Mesenchymal stem cell (in vitro differentiated cells and primary cell): ENCODE measurements around the gene WDR48.

ENCODE experiments used
- DNase-seq: peaks from one replicate; pipeline ENCODE4 v3.0.0-alpha.2; 2013
- H2AFZ ChIP-seq: one replicate; pipeline ENCODE4 v1.6.1; 2013; ENCODE audit warnings: low read depth, mild to moderate bottlenecking, control low read depth, inconsistent platforms, low read length, moderate library complexity
- H2AK5ac ChIP-seq: 2 replicates; pipeline ENCODE4 v1.6.1; 2013; ENCODE audit warnings: low read length, moderate library complexity, mild to moderate bottlenecking, inconsistent platforms; ENCODE audit not compliant: severe bottlenecking
- H2BK120ac ChIP-seq: one replicate; pipeline ENCODE4 v1.6.1; 2013; ENCODE audit warnings: low read depth, mild to moderate bottlenecking, inconsistent platforms, low read length, moderate library complexity
- H2BK12ac ChIP-seq, 2 experiments: one replicate each; pipeline ENCODE4 v1.6.1; 2013; ENCODE audit warnings: inconsistent platforms in 2 of 2, low read length in 2 of 2, mild to moderate bottlenecking in 2 of 2, moderate library complexity in 2 of 2, control low read depth in 1 of 2
- H2BK15ac ChIP-seq: one replicate; pipeline ENCODE4 v1.6.1; 2013; ENCODE audit warnings: mild to moderate bottlenecking, low read depth, inconsistent platforms; ENCODE audit not compliant: poor library complexity, severe bottlenecking
- H2BK5ac ChIP-seq: 2 replicates; pipeline ENCODE4 v1.6.1; 2013; ENCODE audit warnings: low read depth, mild to moderate bottlenecking, low read length, control low read depth, inconsistent platforms; ENCODE audit not compliant: poor library complexity, severe bottlenecking
- H3K14ac ChIP-seq, 2 experiments: one replicate each; pipeline ENCODE4 v1.6.1; 2013; ENCODE audit warnings: inconsistent platforms in 2 of 2, low read length in 2 of 2, control low read depth in 1 of 2, mild to moderate bottlenecking in 1 of 2, moderate library complexity in 1 of 2
- H3K18ac ChIP-seq, 2 experiments: one replicate each; pipeline ENCODE4 v1.6.1; 2013; ENCODE audit warnings: inconsistent platforms in 2 of 2, low read length in 2 of 2, control low read depth in 1 of 2, low read depth in 1 of 2, mild to moderate bottlenecking in 1 of 2
- H3K23ac ChIP-seq, 2 experiments: one replicate each; pipeline ENCODE4 v1.6.1; 2013; ENCODE audit warnings: inconsistent platforms in 2 of 2, low read length in 2 of 2, mild to moderate bottlenecking in 2 of 2, moderate library complexity in 2 of 2, control low read depth in 1 of 2
- H3K27ac ChIP-seq: 2 replicates; pipeline ENCODE4 v1.5.1; 2013; ENCODE audit warnings: mild to moderate bottlenecking, moderate library complexity, low read length, control low read depth, inconsistent platforms; ENCODE audit not compliant: poor library complexity, severe bottlenecking
- H3K27me3 ChIP-seq, 2 experiments: 2 replicates each; pipeline versions ENCODE4 v1.6.1 to v1.7.0; 2013; ENCODE audit warnings: low read length in 2 of 2, mild to moderate bottlenecking in 2 of 2, moderate library complexity in 2 of 2, control low read depth in 1 of 2, inconsistent platforms in 1 of 2; ENCODE audit not compliant: control insufficient read depth in 1 of 2, insufficient read depth in 1 of 2
- H3K36me3 ChIP-seq, 2 experiments: 2 replicates each; pipeline versions ENCODE4 v1.6.1 to v1.7.0; 2013; ENCODE audit warnings: low read length in 2 of 2, control low read depth in 1 of 2, inconsistent platforms in 1 of 2, low read depth in 1 of 2, mild to moderate bottlenecking in 1 of 2; ENCODE audit not compliant: insufficient read depth in 2 of 2, control insufficient read depth in 1 of 2
- H3K4ac ChIP-seq, 2 experiments: one replicate each; pipeline ENCODE4 v1.6.1; 2013; ENCODE audit warnings: inconsistent platforms in 2 of 2, low read length in 2 of 2, mild to moderate bottlenecking in 2 of 2, moderate library complexity in 2 of 2, control low read depth in 1 of 2, low read depth in 1 of 2
- H3K4me1 ChIP-seq: 2 replicates; pipeline ENCODE4 v1.6.1; 2013; ENCODE audit warnings: low read depth, low read length, control low read depth; ENCODE audit not compliant: control insufficient read depth, insufficient read depth
- H3K4me2 ChIP-seq: 2 replicates; pipeline ENCODE4 v1.6.1; 2013; ENCODE audit warnings: low read length, mild to moderate bottlenecking, inconsistent platforms; ENCODE audit not compliant: poor library complexity, severe bottlenecking
- H3K4me3 ChIP-seq, 2 experiments: 2 replicates each; pipeline versions ENCODE4 v1.5.1 to v1.7.0; 2013; ENCODE audit warnings: low read length in 2 of 2, mild to moderate bottlenecking in 2 of 2, control low read depth in 1 of 2, low read depth in 1 of 2; ENCODE audit not compliant: insufficient read depth in 1 of 2
- H3K79me1 ChIP-seq: replicated peaks from 2 replicates; pipeline ENCODE4 v1.6.1; 2013; ENCODE audit warnings: mild to moderate bottlenecking, control low read depth, low read length, inconsistent platforms; ENCODE audit not compliant: poor library complexity, severe bottlenecking
- H3K9ac ChIP-seq: 2 replicates; pipeline ENCODE4 v1.7.0; 2013; ENCODE audit warnings: mild to moderate bottlenecking, low read length, moderate library complexity
- H3K9me3 ChIP-seq: 2 replicates; pipeline ENCODE4 v1.7.0; 2013; ENCODE audit warnings: mild to moderate bottlenecking, low read length; ENCODE audit not compliant: control insufficient read depth
- H4K8ac ChIP-seq: one replicate; pipeline ENCODE4 v1.6.1; 2013; ENCODE audit warnings: inconsistent platforms, mild to moderate bottlenecking, low read length, moderate library complexity
- H4K91ac ChIP-seq: one replicate; pipeline ENCODE4 v1.6.1; 2013; ENCODE audit warnings: mild to moderate bottlenecking, low read length, inconsistent platforms
- WGBS: methylation state at CpG from one replicate; pipeline ENCODE4 v1.1.7; 2013; ENCODE audit warnings: mixed read lengths; 5-methylcytosine and 5-hydroxymethylcytosine counted together

WDR48 gene

GRCh38 chr3:39130693-39131265, 79.0 kb downstream of the WDR48 start:
- no peak overlapping the region for H3K14ac ChIP-seq
- peaks cover 9% of the 10 kb centered on the region for H3K4me1 ChIP-seq
- no peak overlapping the region for H3K4me3 ChIP-seq
- no peak overlapping the region for H3K23ac ChIP-seq
- H2AFZ ChIP-seq: no peak overlapping the region
- WGBS: 76% methylated on average over 3 of the region's 3 CpGs
- H4K8ac ChIP-seq: no peak overlapping the region
- no peak overlapping the region for H2BK12ac ChIP-seq
- no peak overlapping the region for H3K18ac ChIP-seq
- H2BK5ac ChIP-seq: no peak overlapping the region
- H4K91ac ChIP-seq: no peak overlapping the region
- no peak overlapping the region for H3K4me2 ChIP-seq
- no peaks in the 10 kb centered on the region for H3K79me1 ChIP-seq
- H3K27ac ChIP-seq: no peak overlapping the region
- DNase-seq: no peak
- H3K27me3 ChIP-seq: no peaks in the 10 kb centered on the region
- no peak overlapping the region for H2AK5ac ChIP-seq
- no peak overlapping the region for H2BK120ac ChIP-seq
- H2BK15ac ChIP-seq: no peak overlapping the region
- no peak overlapping the region for H3K9ac ChIP-seq
- no peak overlapping the region for H3K4ac ChIP-seq
- H3K9me3 ChIP-seq: no peaks in the 10 kb centered on the region
- peaks cover 16 to 37% of the 10 kb centered on the region in 2 experiments for H3K36me3 ChIP-seq

DNA sequence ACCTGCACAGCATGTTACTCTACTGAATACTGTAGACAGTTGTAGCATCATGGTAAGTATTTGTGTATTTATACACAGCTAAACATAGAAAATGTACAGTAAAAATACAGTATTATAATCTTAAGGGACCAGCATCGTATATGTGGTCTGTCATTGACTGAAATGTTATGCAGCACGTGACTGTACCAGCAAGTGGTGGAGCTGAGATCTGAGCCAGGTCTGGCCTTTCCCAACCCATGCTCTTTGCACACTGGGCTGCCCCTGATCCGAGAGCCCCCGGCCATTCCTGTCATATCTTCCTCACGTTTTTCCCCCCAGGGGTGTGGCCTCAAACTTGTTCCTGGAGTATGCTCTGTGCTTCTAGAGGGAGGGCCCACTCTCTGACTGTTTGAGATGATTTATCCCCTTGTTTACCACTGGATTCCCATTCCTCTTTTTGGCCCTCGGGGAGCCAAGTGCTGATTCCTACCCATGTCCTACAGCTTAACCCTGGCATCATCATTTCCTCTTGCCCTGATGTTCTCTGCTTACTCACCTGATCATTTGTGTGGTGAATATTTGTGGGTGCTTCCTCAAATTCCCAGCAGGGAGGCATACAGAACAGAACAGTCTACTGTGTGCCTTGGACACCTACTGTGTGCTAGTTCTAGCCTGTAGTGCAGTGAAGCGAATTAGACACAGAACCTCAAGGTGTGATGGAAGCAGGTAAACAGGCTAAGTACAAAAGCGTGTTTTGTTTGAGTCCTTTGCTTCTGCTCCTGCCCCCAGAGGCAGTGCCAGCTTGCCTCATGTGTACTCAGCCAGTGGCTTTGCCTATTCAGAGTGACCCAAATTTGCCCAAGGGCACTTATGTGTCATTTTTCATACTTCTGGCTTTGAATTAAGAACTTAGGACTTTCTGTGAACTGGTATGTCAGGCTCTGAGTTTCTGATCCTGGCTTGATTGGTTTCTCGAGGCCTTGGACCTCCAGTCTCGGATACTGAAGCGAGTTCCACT, 80.6 kb downstream of the WDR48 start:
- H3K18ac ChIP-seq: no peak overlapping the region
- H3K27ac ChIP-seq: no peak overlapping the region
- no peak for DNase-seq
- no peaks in the 10 kb centered on the region for H3K9me3 ChIP-seq
- H3K4me3 ChIP-seq: no peak overlapping the region
- no peak overlapping the region for H2BK120ac ChIP-seq
- no peak overlapping the region for H3K4ac ChIP-seq
- H2BK15ac ChIP-seq: no peak overlapping the region
- H4K91ac ChIP-seq: no peak overlapping the region
- H3K4me2 ChIP-seq: no peak overlapping the region
- peaks cover 25 to 44% of the 10 kb centered on the region in 2 experiments for H3K36me3 ChIP-seq
- no peak overlapping the region for H4K8ac ChIP-seq
- no peak overlapping the region for H2AK5ac ChIP-seq
- 91% methylated on average over 10 of the region's 11 CpGs for WGBS
- H3K27me3 ChIP-seq: no peaks in the 10 kb centered on the region
- no peak overlapping the region for H3K14ac ChIP-seq
- H3K4me1 ChIP-seq: peaks cover 2% of the 10 kb centered on the region
- H3K79me1 ChIP-seq: peaks cover 2% of the 10 kb centered on the region
- no peak overlapping the region for H2AFZ ChIP-seq
- H2BK12ac ChIP-seq: no peak overlapping the region
- H3K9ac ChIP-seq: no peak overlapping the region
- no peak overlapping the region for H2BK5ac ChIP-seq
- no peak overlapping the region for H3K23ac ChIP-seq

GRCh38 chr3:39133093-39133490, 81.3 kb downstream of the WDR48 start:
- DNase-seq: no peak
- Histone ChIP-seq H3K18ac (no peak overlapping the region), H3K79me1 (peaks cover 6% of the 10 kb centered on the region), H4K8ac (no peak overlapping the region), H3K9ac (no peak overlapping the region), H3K4me1 (no peaks in the 10 kb centered on the region), H3K36me3 (peaks cover 30 to 51% of the 10 kb centered on the region in 2 experiments), H3K14ac (no peak overlapping the region), H2AFZ (no peak overlapping the region), H2BK12ac (no peak overlapping the region), H3K4ac (no peak overlapping the region), H4K91ac (no peak overlapping the region), H2BK120ac (no peak overlapping the region), H3K27me3 (no peaks in the 10 kb centered on the region), H3K4me2 (no peak overlapping the region), H3K23ac (no peak overlapping the region), H2AK5ac (no peak overlapping the region), H3K27ac (no peak overlapping the region), H3K4me3 (no peak overlapping the region), H2BK5ac (no peak overlapping the region), H3K9me3 (no peaks in the 10 kb centered on the region), H2BK15ac (no peak overlapping the region)
- WGBS: 100% methylated on average over 1 of the region's 1 CpG

- 73% methylated on average over 6 of the region's 6 CpGs for WGBS
- H3K27me3 ChIP-seq: no peaks in the 10 kb centered on the region
- no peak overlapping the region for H3K23ac ChIP-seq
- no peak overlapping the region for H3K4ac ChIP-seq
- H4K91ac ChIP-seq: no peak overlapping the region
- H3K36me3 ChIP-seq: peaks cover 36 to 52% of the 10 kb centered on the region in 2 experiments
- H2BK5ac ChIP-seq: no peak overlapping the region
- H3K18ac ChIP-seq: no peak overlapping the region
- no peak overlapping the region for H3K4me2 ChIP-seq
- H2BK12ac ChIP-seq: no peak overlapping the region
- H2BK120ac ChIP-seq: no peak overlapping the region
- no peak overlapping the region for H3K14ac ChIP-seq
- no peak overlapping the region for H3K4me3 ChIP-seq
- no peak overlapping the region for H3K27ac ChIP-seq
- H2BK15ac ChIP-seq: no peak overlapping the region
- H3K9ac ChIP-seq: no peak overlapping the region
- DNase-seq: no peak
- no peak overlapping the region for H2AK5ac ChIP-seq
- no peak overlapping the region for H4K8ac ChIP-seq
- peaks cover 11% of the 10 kb centered on the region for H3K79me1 ChIP-seq
- no peaks in the 10 kb centered on the region for H3K9me3 ChIP-seq
- H2AFZ ChIP-seq: no peak overlapping the region
- no peaks in the 10 kb centered on the region for H3K4me1 ChIP-seq
Measured at GRCh38 chr3:39133822-39134221, 82.0 kb downstream of the WDR48 start.
